DMS114 treated with DMSO at 0.1 percent for 48 hours (cell line): ENCODE measurements around the gene CBFA2T3.

Experiments
- DNase-seq: peaks from one replicate; lab custom pipeline; 2025; ENCODE audit not compliant: unreplicated experiment; lab: John Stamatoyannopoulos, UW

CBFA2T3 gene

DNA sequence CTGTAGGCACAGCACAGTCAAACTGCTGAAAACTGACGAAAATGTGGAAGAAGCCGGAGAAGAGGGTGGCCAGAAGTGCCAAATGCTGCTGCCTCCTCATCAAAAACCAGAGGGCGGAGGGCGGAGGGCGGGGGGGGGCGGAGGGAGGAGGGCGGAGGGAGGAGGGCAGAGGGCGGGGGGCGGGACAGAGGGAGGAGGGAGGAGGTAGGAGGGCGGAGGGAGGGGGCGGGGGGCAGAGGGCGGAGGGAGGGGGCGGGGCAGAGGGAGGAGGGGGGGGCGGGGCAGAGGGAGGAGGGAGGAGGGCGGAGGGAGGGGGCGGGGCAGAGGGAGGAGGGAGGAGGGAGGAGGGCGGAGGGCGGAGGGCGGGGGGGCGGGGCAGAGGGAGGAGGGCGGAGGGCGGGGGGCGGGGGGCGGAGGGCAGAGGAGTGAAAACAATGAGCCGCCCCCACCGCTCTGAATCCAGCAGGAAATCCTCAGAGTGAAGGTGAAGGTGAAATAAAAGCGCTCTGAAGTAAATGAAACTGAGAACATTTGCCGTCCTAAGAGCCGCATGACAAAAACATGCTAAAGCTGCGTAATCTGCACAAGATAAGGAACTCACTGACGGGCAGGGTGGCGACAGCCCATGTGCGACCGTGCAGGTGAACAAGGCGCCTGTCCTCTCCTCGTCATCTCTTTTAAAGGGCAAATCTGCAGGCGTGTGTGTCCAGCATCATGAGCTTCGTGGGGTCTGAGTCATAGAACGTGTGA lies 22.6 kb upstream of the CBFA2T3 start:
- no peak for DNase-seq

GRCh38 chr16:88995746-88996535 lies 18.9 kb upstream of the CBFA2T3 start:
- no peak for DNase-seq

DNA sequence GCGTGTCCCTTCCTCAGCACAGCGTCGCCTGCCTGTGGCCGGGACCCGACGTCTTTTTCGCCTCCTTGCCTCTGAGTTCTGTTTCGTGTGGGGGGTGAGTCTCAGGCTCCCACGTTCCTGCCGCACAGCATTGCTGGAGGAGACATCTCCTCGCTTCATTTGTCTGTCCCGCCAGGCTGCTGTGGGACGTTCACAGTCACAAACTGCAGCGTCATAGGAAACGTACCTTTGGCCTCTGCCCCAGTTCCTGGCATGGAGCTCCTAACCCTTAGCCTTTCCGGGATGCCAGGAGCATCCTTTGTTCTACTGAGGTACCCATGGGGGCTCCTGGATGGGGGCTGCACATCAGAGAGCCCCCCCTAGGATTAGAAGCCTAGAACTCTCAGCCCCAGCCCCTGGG lies 18.2 kb upstream of the CBFA2T3 start:
- DNase-seq, result no peak

GRCh38 chr16:88994695-88995094 lies 17.7 kb upstream of the CBFA2T3 start:
- no peak for DNase-seq

GRCh38 chr16:88993946-88994600 lies 17.1 kb upstream of the CBFA2T3 start:
- DNase-seq, result no peak

DNA sequence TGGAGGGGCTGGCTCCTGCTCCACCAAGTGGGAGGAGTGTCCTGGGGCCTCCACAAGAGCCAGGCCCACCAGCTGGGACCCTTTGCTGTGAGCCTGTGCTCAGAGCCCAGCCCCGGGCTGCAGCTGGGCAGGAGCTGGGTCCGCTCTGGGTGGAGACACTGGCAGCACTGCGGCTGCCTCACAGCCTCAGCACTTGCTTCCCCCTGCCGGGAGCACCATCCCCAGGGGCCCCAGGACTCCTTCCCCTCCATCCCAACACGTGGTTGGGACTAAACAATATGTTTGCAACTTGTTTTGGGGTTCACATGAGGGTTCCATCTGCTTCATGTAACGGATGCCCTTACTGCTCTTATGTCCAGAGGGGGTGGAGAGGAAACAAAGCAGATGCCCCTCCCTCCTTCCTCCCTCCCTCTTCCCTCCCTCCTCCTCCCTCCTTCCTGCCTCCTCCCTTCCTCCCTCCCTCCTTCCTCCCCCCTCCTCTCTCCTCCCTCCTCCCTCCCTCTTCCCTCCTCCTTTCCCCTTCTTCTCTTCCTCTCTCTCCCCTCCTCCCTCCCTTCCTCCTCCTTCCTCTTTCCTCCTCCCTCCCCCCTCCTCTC lies 16.3 kb upstream of the CBFA2T3 start:
- no peak for DNase-seq

- no peak for DNase-seq
Observed at GRCh38 chr16:88992351-88993165, 15.6 kb upstream of the CBFA2T3 start.

DNA sequence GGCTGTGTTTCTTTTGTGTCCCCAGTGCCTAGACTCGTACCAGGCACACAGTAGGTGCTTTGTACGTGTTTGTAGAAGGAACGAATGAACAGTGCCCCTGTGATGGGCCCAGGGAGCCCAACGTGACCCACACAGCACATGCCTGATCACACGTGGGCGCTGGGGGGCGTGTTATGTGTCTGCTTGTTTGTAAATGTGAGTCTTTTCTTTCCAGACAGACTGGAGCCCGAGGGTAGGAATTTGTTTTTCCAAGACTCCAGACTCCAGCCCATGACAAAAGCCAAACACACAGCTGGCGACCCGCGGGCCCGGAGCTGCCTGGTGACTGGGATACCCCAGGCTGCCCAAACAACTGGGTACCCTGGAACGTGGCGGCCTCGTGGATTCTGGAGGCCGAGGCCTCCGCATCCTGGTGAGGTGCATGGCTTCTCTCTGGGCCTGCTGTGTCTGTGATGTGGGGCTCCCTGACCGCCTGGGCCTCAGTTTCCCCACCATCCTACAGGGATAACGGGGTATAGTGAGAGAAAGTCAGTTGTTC lies 14.9 kb upstream of the CBFA2T3 start:
- no peak for DNase-seq

- no peak for DNase-seq
Observed at GRCh38 chr16:88989852-88990547, 13.0 kb upstream of the CBFA2T3 start.

DNA sequence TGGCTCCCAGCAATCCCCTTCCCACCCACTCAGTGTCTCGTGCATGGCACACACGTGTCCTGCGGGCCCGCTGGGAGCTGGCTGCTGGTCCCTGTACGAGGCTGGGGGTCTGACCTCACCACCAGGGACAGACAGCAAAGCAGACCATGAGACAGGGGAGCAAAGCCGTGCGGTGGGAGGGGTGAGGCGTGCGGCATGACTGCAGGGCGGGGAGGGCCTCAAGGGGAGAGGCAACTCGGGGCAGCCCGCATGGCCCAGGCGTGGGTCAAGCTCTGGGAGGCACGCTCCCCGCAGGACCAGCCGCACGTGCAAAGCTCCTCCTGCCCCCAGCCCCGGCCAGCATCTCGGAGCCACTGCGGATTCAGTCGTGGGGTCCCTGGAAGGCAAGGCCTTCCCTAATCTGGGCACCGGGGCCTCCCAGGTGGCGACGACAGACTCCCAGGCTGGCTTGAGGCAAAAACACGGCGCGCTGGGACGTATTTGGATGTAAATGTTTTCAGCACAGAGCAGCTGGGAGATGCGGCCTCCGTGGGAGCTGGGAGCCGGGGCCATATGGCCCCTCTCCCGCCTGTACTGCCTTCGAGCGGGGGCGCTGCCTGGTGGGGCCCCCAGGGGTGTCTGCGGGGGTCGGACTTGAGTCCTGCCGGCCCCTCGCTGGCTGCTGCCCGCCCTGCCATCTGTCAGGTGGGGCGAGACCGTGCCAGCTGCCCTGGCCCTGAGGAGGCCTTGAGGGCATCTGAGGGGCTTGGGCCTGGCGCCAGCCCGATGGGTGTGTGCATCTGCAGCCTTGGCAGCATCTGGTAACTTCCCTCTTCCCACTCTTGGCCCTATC lies 12.2 kb upstream of the CBFA2T3 start:
- DNase-seq, result no peak

- DNase-seq, result no peak
Observed at GRCh38 chr16:88985521-88985920, 8.5 kb upstream of the CBFA2T3 start.

DNA sequence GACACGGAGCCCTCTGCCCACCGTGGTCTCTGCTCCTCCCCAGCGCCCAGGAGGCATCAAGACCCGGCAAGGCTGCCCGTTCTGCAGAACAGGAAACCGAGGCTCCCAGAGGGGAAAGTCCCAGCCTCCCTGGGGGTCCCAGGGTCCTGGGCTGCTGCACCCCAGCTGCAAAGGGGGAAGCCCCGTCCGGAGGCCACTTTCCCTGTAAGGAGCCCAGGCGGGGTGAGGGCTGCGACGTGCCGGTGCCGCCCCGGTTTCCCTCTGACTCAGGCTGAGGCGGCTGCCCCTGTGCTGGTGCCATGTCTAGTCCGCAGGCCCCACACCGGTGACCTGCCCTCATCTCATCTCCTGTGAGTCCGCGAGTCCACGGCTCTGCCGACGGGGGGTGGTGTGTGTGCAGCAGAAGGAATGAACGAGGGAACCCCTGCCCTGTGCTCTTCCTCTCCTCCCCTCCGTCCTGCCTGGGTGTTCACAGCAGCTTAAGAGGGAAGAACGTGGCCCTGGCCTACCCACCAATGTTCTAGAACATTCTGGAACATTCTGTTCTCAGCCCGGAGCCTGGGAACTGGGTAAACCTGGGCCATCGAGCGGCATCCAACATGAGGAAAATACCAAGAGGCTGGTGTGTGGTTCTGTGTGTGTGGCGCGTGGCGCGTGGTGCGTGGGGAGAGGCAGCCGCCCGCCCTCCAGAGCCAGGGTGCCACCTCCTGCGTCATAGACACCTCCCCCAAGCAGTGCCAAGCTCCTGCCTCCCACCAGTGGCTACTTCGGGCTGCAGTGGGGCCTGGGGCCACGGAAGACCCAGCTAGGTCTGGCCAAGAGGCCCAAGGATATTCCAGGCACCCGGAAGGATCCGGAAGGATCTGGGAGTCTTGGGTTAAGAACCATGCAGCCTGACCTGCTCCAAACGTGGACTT lies 7.0 kb upstream of the CBFA2T3 start:
- DNase-seq, result no peak

GRCh38 chr16:88983165-88983564 lies 6.2 kb upstream of the CBFA2T3 start:
- no peak for DNase-seq

GRCh38 chr16:88982286-88983084 lies 5.5 kb upstream of the CBFA2T3 start:
- DNase-seq, result no peak

- no peak for DNase-seq
Observed at GRCh38 chr16:88979353-88980015, 2.5 kb upstream of the CBFA2T3 start.

DNA sequence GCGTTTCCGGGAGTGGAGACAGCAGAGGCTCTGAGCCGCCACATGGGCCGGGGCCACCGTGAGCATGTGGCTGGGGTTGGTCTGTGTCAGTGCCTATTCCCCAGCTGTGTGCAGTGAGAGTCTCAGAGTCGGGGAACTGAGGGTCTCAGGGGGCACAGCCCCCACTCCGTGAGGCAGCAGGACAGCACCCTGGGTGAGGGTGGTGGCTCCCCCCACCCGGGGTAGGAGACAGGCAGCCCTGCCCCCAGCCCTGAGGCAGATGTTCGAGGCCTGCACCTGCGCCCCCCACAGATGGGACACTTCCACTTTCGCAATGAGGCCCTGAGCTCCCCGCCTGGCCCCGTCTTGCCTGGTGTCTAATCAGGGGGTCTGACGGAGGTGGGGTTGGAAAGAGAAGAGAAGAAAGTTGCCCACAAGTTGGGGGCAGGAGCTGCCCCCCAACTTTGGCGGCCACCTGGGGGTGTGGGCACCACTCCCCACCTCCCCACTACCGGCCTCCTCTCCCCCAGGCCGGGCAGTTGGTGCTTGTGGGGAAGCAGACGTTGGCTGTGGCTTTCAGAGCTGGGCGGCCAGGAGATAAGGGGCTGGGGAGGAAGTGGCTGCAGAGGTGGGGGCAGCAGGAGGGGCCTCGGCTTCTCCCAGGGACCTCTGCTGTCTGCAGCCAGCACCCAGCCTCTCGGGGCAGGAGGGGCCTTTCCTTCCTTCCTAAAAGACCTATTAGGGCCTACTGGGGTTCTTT lies 1.8 kb upstream of the CBFA2T3 start:
- no peak for DNase-seq
